ENCODE results near the gene OR1N2. TPM values are rescaled to one million over a fixed set of nuclear protein-coding genes. Genes with fewer than 3 reads are reported as not detected.

Gene OR1N2
- total RNA-seq (not detected), polyA plus RNA-seq (not detected)
- long read RNA-seq, donor 1: 0 reads
- long read RNA-seq, donor 2: 0 reads
- long read RNA-seq, donor 3: 0 reads

- H3K9me3 ChIP-seq: no peaks in the 10 kb centered on the region
- TF ChIP-seq POLR2A (IDR thresholded peaks at IDR 0.05): no peak
- TF ChIP-seq EP300 (IDR thresholded peaks at IDR 0.05): no peak
- no peak for TF ChIP-seq CTCF (IDR thresholded peaks at IDR 0.05)
- no peaks in the 10 kb centered on the region for H3K27me3 ChIP-seq
- 63 to 77% (median 69%) methylated on average over 2 of the region's 2 CpGs for WGBS, 3 donors
- no peak within 1 kb of the TSS for H3K27ac ChIP-seq
- no peak for DNase-seq
- H3K4me1 ChIP-seq (ENCODE audit: insufficient read depth): no peaks in the 10 kb centered on the region
- H3K36me3 ChIP-seq: no peaks in the 10 kb centered on the region
- no peak within 1 kb of the TSS for H3K4me3 ChIP-seq
- intact Hi-C loops (cut with DNase I): no loop called here
These were observed at the start of gene OR1N2 for GRCh38 chr9:122552812-122553211. TSS of gene OR1N2 (plus strand) at chr9:122553112. CDS start at chr9:122553212, 100 bp downstream.

- H3K4me1 ChIP-seq (ENCODE audit: insufficient read depth): no peaks in the 10 kb centered on the region
- no peak overlapping the region for H3K4me3 ChIP-seq
- DNase-seq: no peak
- WGBS, 3 donors: 35 to 41% (median 38%) methylated on average over 2 of the region's 2 CpGs
- no peaks in the 10 kb centered on the region for H3K36me3 ChIP-seq
- no peak overlapping the region for H3K27ac ChIP-seq
- TF ChIP-seq POLR2A (IDR thresholded peaks at IDR 0.05): no peak
- no peak for TF ChIP-seq CTCF (IDR thresholded peaks at IDR 0.05)
- TF ChIP-seq EP300 (IDR thresholded peaks at IDR 0.05): no peak
- H3K27me3 ChIP-seq: no peaks in the 10 kb centered on the region
- no peaks in the 10 kb centered on the region for H3K9me3 ChIP-seq
- intact Hi-C loops (cut with DNase I): no loop called here
These were observed 45.9 kb upstream of the OR1N2 start for GRCh38 chr9:122506964-122507363.

- no peak for DNase-seq
- TF ChIP-seq CTCF (IDR thresholded peaks at IDR 0.05): no peak
- no peak for TF ChIP-seq EP300 (IDR thresholded peaks at IDR 0.05)
- TF ChIP-seq POLR2A (IDR thresholded peaks at IDR 0.05): no peak
- Histone ChIP-seq H3K36me3 (no peaks in the 10 kb centered on the region), H3K27ac (no peak within 1 kb of the TSS), H3K9me3 (no peaks in the 10 kb centered on the region), H3K4me3 (no peak within 1 kb of the TSS), H3K27me3 (no peaks in the 10 kb centered on the region), H3K4me1 (ENCODE audit: insufficient read depth) (no peaks in the 10 kb centered on the region)
- intact Hi-C loops (cut with DNase I): no loop called here
- 68 to 70% (median 70%) methylated on average over 6 of the region's 6 CpGs for WGBS, 3 donors
These were observed 42.4 kb upstream of the OR1N2 start, which contains the start of gene OR1J2 for GRCh38 chr9:122510502-122510901. TSS of gene OR1J2 (plus strand) at chr9:122510802. CDS start at chr9:122510802, 0 bp downstream.

- H3K27me3 ChIP-seq: no peaks in the 10 kb centered on the region
- WGBS, 3 donors: 43 to 52% (median 47%) methylated on average over 2 of the region's 2 CpGs
- H3K4me1 ChIP-seq (ENCODE audit: insufficient read depth): no peaks in the 10 kb centered on the region
- no peaks in the 10 kb centered on the region for H3K36me3 ChIP-seq
- H3K9me3 ChIP-seq: no peaks in the 10 kb centered on the region
- DNase-seq: no peak
- no peak overlapping the region for H3K27ac ChIP-seq
- H3K4me3 ChIP-seq: no peak overlapping the region
- intact Hi-C loops (cut with DNase I): no loop called here
- no peak for TF ChIP-seq POLR2A (IDR thresholded peaks at IDR 0.05)
- TF ChIP-seq EP300 (IDR thresholded peaks at IDR 0.05): no peak
- no peak for TF ChIP-seq CTCF (IDR thresholded peaks at IDR 0.05)
These were observed 34.7 kb upstream of the OR1N2 start for GRCh38 chr9:122518226-122518625.

All from ovary (tissue), 10 donors.